ENCODE data around the gene SH3BP2. TPM values are rescaled to one million over a fixed set of nuclear protein-coding genes. Genes with fewer than 3 reads are reported as not detected.

Gene SH3BP2
- total RNA-seq, 1 experiment from 2014 or later = 52.8 TPM

- ATAC-seq = no peak
- RAD21 ChIA-PET (ENCODE audit: low non-redundant PET in 1 of 2, low total read pairs in 2 of 2, uncharacterized antibody in 2 of 2, unreplicated experiment in 2 of 2) = no interaction called here
These were observed 59.6 kb downstream of the SH3BP2 start for GRCh38 chr4:2852481-2852921.

GRCh38 chr4:2855584-2855983 lies 62.7 kb downstream of the SH3BP2 start:
- ChIA-PET CTCF (no interaction called here), RAD21 (ENCODE audit: low non-redundant PET in 1 of 2, low total read pairs in 2 of 2, uncharacterized antibody in 2 of 2, unreplicated experiment in 2 of 2) (no interaction called here), POLR2A (no interaction called here)
- no peak for ATAC-seq
- Histone ChIP-seq H3K27ac (ENCODE audit: low read depth, low read length) (no peak overlapping the region), H3K9ac (ENCODE audit: low read length) (no peak overlapping the region), H3K9me3 (ENCODE audit: control insufficient read depth in 1 of 2, insufficient read depth in 1 of 2, low read depth in 1 of 2, low read length in 2 of 2) (no peaks in the 10 kb centered on the region), H3K27me3 (ENCODE audit: insufficient read depth, low read length) (no peaks in the 10 kb centered on the region), H3K4me1 (ENCODE audit: control insufficient read depth in 1 of 2, insufficient read depth in 2 of 2, low read length in 2 of 2) (peaks cover 5 to 8% of the 10 kb centered on the region in 2 experiments), H3K9me2 (ENCODE audit: insufficient read depth) (no peaks in the 10 kb centered on the region), H3K4me2 (ENCODE audit: low read length) (no peak overlapping the region), H4K20me1 (ENCODE audit: insufficient read depth) (peaks cover under 1% of the 10 kb centered on the region; the same call in 1 of the 2 replicates), H3K4me3 (replicated peaks in 1 of 2; ENCODE audit: low read depth in 1 of 2, low read length in 2 of 2) (no peak overlapping the region), H3K36me3 (ENCODE audit: control insufficient read depth in 1 of 2, insufficient read depth in 2 of 2, low read length in 2 of 2) (peaks cover 0 to 6% of the 10 kb centered on the region in 2 experiments; a peak in 1 of 4 replicates), H3K79me2 (ENCODE audit: insufficient read depth, low read length) (peaks cover 90% of the 10 kb centered on the region), H2AFZ (ENCODE audit: low read depth, low read length, poor library complexity, severe bottlenecking) (no peak overlapping the region)
- intact Hi-C loops (cut with micrococcal nuclease) = no loop called here
- no TSS peak for BruUV-seq (replicated peaks)
- DNase-seq (ENCODE audit: low read depth, low spot score) = no peak
- TF ChIP-seq ZBTB33 (IDR thresholded peaks at IDR 0.05; ENCODE audit: extremely low read depth, insufficient replicate concordance, low read length) (no peak), CEBPB (IDR thresholded peaks at IDR 0.05; ENCODE audit: low read depth) (no peak), ZNF274 (IDR thresholded peaks at IDR 0.05; ENCODE audit: low read depth, low read length) (no peak), JUND (IDR thresholded peaks at IDR 0.05) (no peak), POLR2A (IDR thresholded peaks at IDR 0.05; ENCODE audit: borderline replicate concordance, extremely low read depth, insufficient read depth, insufficient read length) (no peak), POLR2AphosphoS5 (IDR thresholded peaks at IDR 0.05; ENCODE audit: low read depth, low read length) (no peak)
- TF ChIP-seq, protein P1, sequence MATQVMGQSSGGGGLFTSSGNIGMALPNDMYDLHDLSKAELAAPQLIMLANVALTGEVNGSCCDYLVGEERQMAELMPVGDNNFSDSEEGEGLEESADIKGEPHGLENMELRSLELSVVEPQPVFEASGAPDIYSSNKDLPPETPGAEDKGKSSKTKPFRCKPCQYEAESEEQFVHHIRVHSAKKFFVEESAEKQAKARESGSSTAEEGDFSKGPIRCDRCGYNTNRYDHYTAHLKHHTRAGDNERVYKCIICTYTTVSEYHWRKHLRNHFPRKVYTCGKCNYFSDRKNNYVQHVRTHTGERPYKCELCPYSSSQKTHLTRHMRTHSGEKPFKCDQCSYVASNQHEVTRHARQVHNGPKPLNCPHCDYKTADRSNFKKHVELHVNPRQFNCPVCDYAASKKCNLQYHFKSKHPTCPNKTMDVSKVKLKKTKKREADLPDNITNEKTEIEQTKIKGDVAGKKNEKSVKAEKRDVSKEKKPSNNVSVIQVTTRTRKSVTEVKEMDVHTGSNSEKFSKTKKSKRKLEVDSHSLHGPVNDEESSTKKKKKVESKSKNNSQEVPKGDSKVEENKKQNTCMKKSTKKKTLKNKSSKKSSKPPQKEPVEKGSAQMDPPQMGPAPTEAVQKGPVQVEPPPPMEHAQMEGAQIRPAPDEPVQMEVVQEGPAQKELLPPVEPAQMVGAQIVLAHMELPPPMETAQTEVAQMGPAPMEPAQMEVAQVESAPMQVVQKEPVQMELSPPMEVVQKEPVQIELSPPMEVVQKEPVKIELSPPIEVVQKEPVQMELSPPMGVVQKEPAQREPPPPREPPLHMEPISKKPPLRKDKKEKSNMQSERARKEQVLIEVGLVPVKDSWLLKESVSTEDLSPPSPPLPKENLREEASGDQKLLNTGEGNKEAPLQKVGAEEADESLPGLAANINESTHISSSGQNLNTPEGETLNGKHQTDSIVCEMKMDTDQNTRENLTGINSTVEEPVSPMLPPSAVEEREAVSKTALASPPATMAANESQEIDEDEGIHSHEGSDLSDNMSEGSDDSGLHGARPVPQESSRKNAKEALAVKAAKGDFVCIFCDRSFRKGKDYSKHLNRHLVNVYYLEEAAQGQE (IDR thresholded peaks at IDR 0.05; ENCODE audit: low read depth) = no peak

More at GRCh38 chr4:2852481-2852921, 59.6 kb downstream of the SH3BP2 start:
- Histone ChIP-seq H3K4me1 (ENCODE audit: control insufficient read depth in 1 of 2, insufficient read depth in 2 of 2, low read length in 2 of 2) (no peaks in the 10 kb centered on the region), H4K20me1 (ENCODE audit: insufficient read depth) (0 out of 2 replicates have a peak, but pooled peaks cover 12% of the 10 kb centered on the region), H3K9ac (ENCODE audit: low read length) (no peak overlapping the region), H3K9me3 (ENCODE audit: control insufficient read depth in 1 of 2, insufficient read depth in 1 of 2, low read depth in 1 of 2, low read length in 2 of 2) (no peaks in the 10 kb centered on the region), H3K27ac (ENCODE audit: low read depth, low read length) (no peak overlapping the region), H3K4me2 (ENCODE audit: low read length) (no peak overlapping the region), H2AFZ (ENCODE audit: low read depth, low read length, poor library complexity, severe bottlenecking) (no peak overlapping the region), H3K27me3 (ENCODE audit: insufficient read depth, low read length) (no peaks in the 10 kb centered on the region), H3K9me2 (ENCODE audit: insufficient read depth) (no peaks in the 10 kb centered on the region), H3K4me3 (replicated peaks in 1 of 2; ENCODE audit: low read depth in 1 of 2, low read length in 2 of 2) (no peak overlapping the region), H3K36me3 (ENCODE audit: control insufficient read depth in 1 of 2, insufficient read depth in 2 of 2, low read length in 2 of 2) (peaks cover 0 to 6% of the 10 kb centered on the region in 2 experiments; a peak in 1 of 4 replicates), H3K79me2 (ENCODE audit: insufficient read depth, low read length) (peaks cover 86% of the 10 kb centered on the region)
- ChIA-PET POLR2A (interaction anchor here (0.6 kb wide), 1 partner anchor 856 kb away, joined by 4 read pairs; no protein-coding TSS in a partner anchor), CTCF (no interaction called here)
- TF ChIP-seq SP1 (IDR thresholded peaks at IDR 0.05; ENCODE audit: low read depth) (no peak), RAD21 (IDR thresholded peaks at IDR 0.05; ENCODE audit: low read depth) (no peak), ZFX (IDR thresholded peaks at IDR 0.05) (no peak), ZNF274 (IDR thresholded peaks at IDR 0.05; ENCODE audit: low read depth, low read length) (no peak), POLR2A (IDR thresholded peaks at IDR 0.05; ENCODE audit: borderline replicate concordance, extremely low read depth, insufficient read depth, insufficient read length) (no peak), TCF7L2 (IDR thresholded peaks at IDR 0.05; ENCODE audit: borderline replicate concordance, extremely low read depth, insufficient read depth, insufficient read length) (no peak), EGR1 (IDR thresholded peaks at IDR 0.05; ENCODE audit: low read depth) (no peak), FOSL1 (IDR thresholded peaks at IDR 0.05; ENCODE audit: low read depth) (no peak), JUND (IDR thresholded peaks at IDR 0.05) (no peak), POLR2AphosphoS5 (IDR thresholded peaks at IDR 0.05; ENCODE audit: low read depth, low read length) (no peak), CEBPB (IDR thresholded peaks at IDR 0.05; ENCODE audit: low read depth) (no peak), ELF1 (IDR thresholded peaks at IDR 0.05; ENCODE audit: borderline replicate concordance, low read depth) (no peak)
- TF ChIP-seq, protein P2, sequence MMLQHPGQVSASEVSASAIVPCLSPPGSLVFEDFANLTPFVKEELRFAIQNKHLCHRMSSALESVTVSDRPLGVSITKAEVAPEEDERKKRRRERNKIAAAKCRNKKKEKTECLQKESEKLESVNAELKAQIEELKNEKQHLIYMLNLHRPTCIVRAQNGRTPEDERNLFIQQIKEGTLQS (IDR thresholded peaks at IDR 0.05) = no peak
- no TSS peak for BruUV-seq (replicated peaks)
- intact Hi-C loops (cut with micrococcal nuclease) = no loop called here
- DNase-seq (ENCODE audit: low read depth, low spot score) = no peak
